Activated CD4-positive, alpha-beta T cell treated with anti-CD3 and anti-CD28 coated beads, Interleukin-2, amount 50 U/mL, for 24 hours (primary cell): Measurements from ENCODE around the gene CALR3.

Experiments
- DNase-seq, 2 donors: peaks; one replicate each; pipeline ENCODE4 v3.0.0-alpha.2; 2020; ENCODE audit warnings: low read depth in 1 of 2, low spot score in 1 of 2

The CALR3 gene

DNA sequence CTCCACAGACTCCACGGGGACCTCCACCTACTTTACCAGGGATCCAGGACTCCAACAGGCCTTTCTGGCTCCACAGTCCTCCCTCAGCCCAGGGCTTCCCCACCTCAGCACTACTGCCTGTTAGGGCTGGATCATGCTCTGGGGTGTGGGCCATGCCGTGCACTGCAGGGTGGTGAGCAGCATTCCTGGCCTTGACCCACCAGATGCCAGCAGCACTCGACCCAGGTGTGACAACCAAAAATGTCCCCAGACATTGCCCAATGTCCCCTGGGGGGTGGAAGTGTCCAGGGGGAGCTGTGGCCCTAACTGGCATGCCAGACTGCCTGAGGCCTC, 66.2 kb downstream of the CALR3 start:
- no peak for DNase-seq

GRCh38 chr19:16429066-16429758, 66.8 kb downstream of the CALR3 start:
- DNase-seq: no peak
